Endothelial cell of umbilical vein (primary cell): ENCODE measurements around the gene DLGAP5. TPM values are rescaled to one million over a fixed set of nuclear protein-coding genes. Genes with fewer than 3 reads are reported as not detected.

Source experiments
- BruUV-seq: library from RNA; stranded (reverse); fragments of 400-500 nt; replicated peaks from 2 replicates; lab custom pipeline; 2021; lab: Mats Ljungman, UMichigan
- CTCF ChIA-PET: fragments of 300-600, 350-600 bp; sonication (Branson Sonifier 250); formaldehyde crosslinking; loops from one replicate; lab custom pipeline; 2021; ENCODE audit warnings: antibody characterized with exemption, inconsistent platforms; lab: Charles Lee
- POLR2A ChIA-PET: fragments of 300-600, 350-600 bp; sonication (Branson Sonifier 250); formaldehyde crosslinking; loops from one replicate; lab custom pipeline; 2021; ENCODE audit warnings: antibody characterized with exemption, inconsistent platforms; lab: Charles Lee
- DNase-seq: peaks from one replicate; pipeline ENCODE4 v3.0.0-alpha.2; 2011; ENCODE audit warnings: low read depth, low spot score
- FAIRE-seq: peaks from 2 replicates; lab custom pipeline; 2011; peaks lifted over from hg19 to GRCh38; lab: Jason Lieb, UNC
- H2AFZ ChIP-seq: 2 replicates; pipeline ENCODE4 v1.6.0; 2012; ENCODE audit warnings: low read depth, low read length, control low read depth, inconsistent platforms
- H3K27ac ChIP-seq: 2 replicates; pipeline ENCODE4 v1.5.1; 2011; ENCODE audit warnings: low read depth, mild to moderate bottlenecking, control low read depth, low read length, moderate library complexity; ENCODE audit not compliant: insufficient read depth
- H3K27me3 ChIP-seq, 2 experiments: 2 replicates each; pipeline versions ENCODE4 v1.6.0 to v1.6.1; 2011; ENCODE audit warnings: low read length in 2 of 2, mixed read lengths in 1 of 2; ENCODE audit not compliant: control insufficient read depth in 2 of 2, insufficient read depth in 2 of 2
- H3K36me3 ChIP-seq, 2 experiments: 2 replicates in 1 of 2; 3 replicates in 1 of 2; pipeline ENCODE4 v1.5.1; 2011; ENCODE audit warnings: low read length in 2 of 2, mild to moderate bottlenecking in 1 of 2, moderate library complexity in 1 of 2; ENCODE audit not compliant: control insufficient read depth in 2 of 2, insufficient read depth in 2 of 2; ENCODE audit errors: extremely low read depth in 1 of 2
- H3K4me1 ChIP-seq: 3 replicates; pipeline ENCODE4 v1.5.1; 2011; ENCODE audit warnings: mild to moderate bottlenecking, low read length; ENCODE audit not compliant: control insufficient read depth, insufficient read depth; ENCODE audit errors: extremely low read depth
- H3K4me2 ChIP-seq: 2 replicates; pipeline ENCODE4 v1.6.1; 2011; ENCODE audit warnings: low read length, control low read depth, mixed read lengths; ENCODE audit not compliant: insufficient read depth
- H3K4me3 ChIP-seq, 3 experiments: fragments of 200-600 bp in 1 of 3; sonication (generic), shearing (Covaris generic) in 1 of 3; replicated peaks in 1 of 3; 2 replicates each; pipeline ENCODE4 v1.5.1; 2011 to 2016; ENCODE audit warnings: control low read depth in 3 of 3, low read length in 3 of 3, mild to moderate bottlenecking in 2 of 3, inconsistent platforms in 1 of 3, low read depth in 1 of 3, moderate library complexity in 1 of 3; ENCODE audit not compliant: insufficient read depth in 1 of 3
- H3K79me2 ChIP-seq: 2 replicates; pipeline ENCODE4 v1.6.0; 2012; ENCODE audit warnings: low read length, inconsistent platforms; ENCODE audit not compliant: control insufficient read depth, insufficient read depth
- H3K9ac ChIP-seq: replicated peaks from 2 replicates; pipeline ENCODE3; 2011; ENCODE audit warnings: low read length, control low read depth; ENCODE audit not compliant: insufficient read depth; ENCODE audit errors: extremely low read depth
- H3K9me1 ChIP-seq: replicated peaks from 3 replicates; pipeline ENCODE4 v1.6.0; 2011; ENCODE audit warnings: mild to moderate bottlenecking, low read length; ENCODE audit not compliant: control insufficient read depth, insufficient read depth; ENCODE audit errors: extremely low read depth
- H3K9me3 ChIP-seq: replicated peaks from 2 replicates; pipeline ENCODE4 v1.5.1; 2012; ENCODE audit warnings: low read length, inconsistent platforms; ENCODE audit not compliant: control insufficient read depth, insufficient read depth
- H4K20me1 ChIP-seq: replicated peaks from 2 replicates; pipeline ENCODE3; 2011; ENCODE audit warnings: mild to moderate bottlenecking, low read length; ENCODE audit not compliant: control insufficient read depth, insufficient read depth; ENCODE audit errors: extremely low read depth
- EZH2 ChIP-seq: IDR thresholded peaks from 2 replicates; pipeline ENCODE4 v1.6.1; 2012; ENCODE audit warnings: borderline replicate concordance, low read depth, mild to moderate bottlenecking, moderate library complexity, low read length, inconsistent platforms; ENCODE audit not compliant: severe bottlenecking
- GATA2 ChIP-seq: IDR thresholded peaks from 2 replicates; pipeline ENCODE4 v1.7.0; 2011; ENCODE audit warnings: low read depth, mild to moderate bottlenecking, moderate library complexity, mixed read lengths, low read length; ENCODE audit not compliant: insufficient read length, insufficient read depth
- JUN ChIP-seq: IDR thresholded peaks from 2 replicates; pipeline ENCODE4 v1.6.1; 2011; ENCODE audit warnings: borderline replicate concordance, low read depth; ENCODE audit not compliant: insufficient read length, insufficient read depth
- POLR2AphosphoS5 ChIP-seq: IDR thresholded peaks from 2 replicates; pipeline ENCODE4 v1.6.1; 2012; ENCODE audit warnings: low read depth, mild to moderate bottlenecking, control low read depth, low read length, moderate library complexity; ENCODE audit not compliant: insufficient read depth
- dilution Hi-C: fragments of 300-500 bp; cut with MboI; formaldehyde crosslinking; loops from one replicate; pipeline ENCODE4 v1.15.0; 2019; ENCODE audit warnings: low sequenced_read_pairs; ENCODE audit not compliant: extremely low pct_ligation_motif_present
- intact Hi-C: fragments of 100-400 bp; cut with micrococcal nuclease; formaldehyde crosslinking; loops from one replicate; pipeline ENCODE4 v1.10.0; 2022
- polyA plus RNA-seq, 4 experiments: library from polyadenylated mRNA; depleted of rRNA in 3 of 4; stranded (reverse) in 3 of 4; unstranded in 1 of 4; fragments of >200 nt; gene quantifications; 2 replicates each; pipeline versions ENCODE4 v1.2.1 to v1.2.3, GENCODE V29; 2011 to 2012; ENCODE audit warnings: missing spikeins in 1 of 4
- total RNA-seq: library from RNA; stranded (reverse); gene quantifications from 2 replicates; pipeline ENCODE4 v1.2.3, GENCODE V29; 2021
- TF ChIP-seq, protein P1 (sequence below), 2 donors: IDR thresholded peaks; 1 replicate in 1 of 2; 2 replicates in 1 of 2; pipeline ENCODE4 v1.5.1; 2011; ENCODE audit warnings: low read length in 2 of 2, mild to moderate bottlenecking in 2 of 2, moderate library complexity in 2 of 2, control low read depth in 1 of 2, inconsistent platforms in 1 of 2, low read depth in 1 of 2; ENCODE audit not compliant: insufficient read depth in 1 of 2; ENCODE audit errors: extremely low read depth in 1 of 2
- TF ChIP-seq, protein P2 (sequence below): IDR thresholded peaks from 2 replicates; pipeline ENCODE4 v1.6.1; 2011; ENCODE audit not compliant: insufficient read depth, insufficient read length

DLGAP5 gene
- total and polyA plus RNA-seq, 2 donors (not counting 3 experiments of a cell fraction or from before 2014, with no cell fraction given): 8.3 to 83.2 TPM

DNA sequence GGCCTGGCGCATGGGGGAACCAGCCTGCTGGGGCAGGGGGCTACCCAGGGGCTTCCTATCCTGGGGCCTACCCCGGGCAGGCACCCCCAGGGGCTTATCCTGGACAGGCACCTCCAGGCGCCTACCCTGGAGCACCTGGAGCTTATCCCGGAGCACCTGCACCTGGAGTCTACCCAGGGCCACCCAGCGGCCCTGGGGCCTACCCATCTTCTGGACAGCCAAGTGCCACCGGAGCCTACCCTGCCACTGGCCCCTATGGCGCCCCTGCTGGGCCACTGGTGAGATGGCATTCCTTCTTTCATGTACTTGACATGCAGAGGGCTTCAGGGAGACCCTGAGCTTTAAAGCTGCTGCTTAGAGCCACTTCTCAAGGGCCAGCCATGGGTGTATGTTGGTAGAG, 53.3 kb downstream of the DLGAP5 start:
- BruUV-seq: no TSS peak
- no peak for DNase-seq
- Histone ChIP-seq H3K27me3 (no peaks in the 10 kb centered on the region), H3K27ac (no peak overlapping the region), H3K9ac (no peak overlapping the region), H3K4me2 (peak overlapping the region; percentile 26), H2AFZ (no peak overlapping the region), H3K79me2 (peaks cover 2% of the 10 kb centered on the region), H3K36me3 (peaks cover 4 to 17% of the 10 kb centered on the region in 2 experiments), H3K9me1 (no peaks in the 10 kb centered on the region), H3K4me3 (no peak overlapping the region), H3K4me1 (peaks cover 13% of the 10 kb centered on the region), H4K20me1 (no peaks in the 10 kb centered on the region), H3K9me3 (no peaks in the 10 kb centered on the region)
- ChIA-PET CTCF (interaction anchor here (1.1 to 3.8 kb wide), 8 partner anchors 14 to 66 kb away, joined by 3 to 34 read pairs (median 5); no protein-coding TSS in a partner anchor), POLR2A (interaction anchor here (0.7 to 0.9 kb wide), 3 partner anchors 9 to 30 kb away, joined by 3 read pairs; partner anchors contain the start of gene LGALS3)
- TF ChIP-seq EZH2 (no peak), POLR2AphosphoS5 (no peak), GATA2 (no peak), JUN (no peak)
- TF ChIP-seq, protein P1, sequence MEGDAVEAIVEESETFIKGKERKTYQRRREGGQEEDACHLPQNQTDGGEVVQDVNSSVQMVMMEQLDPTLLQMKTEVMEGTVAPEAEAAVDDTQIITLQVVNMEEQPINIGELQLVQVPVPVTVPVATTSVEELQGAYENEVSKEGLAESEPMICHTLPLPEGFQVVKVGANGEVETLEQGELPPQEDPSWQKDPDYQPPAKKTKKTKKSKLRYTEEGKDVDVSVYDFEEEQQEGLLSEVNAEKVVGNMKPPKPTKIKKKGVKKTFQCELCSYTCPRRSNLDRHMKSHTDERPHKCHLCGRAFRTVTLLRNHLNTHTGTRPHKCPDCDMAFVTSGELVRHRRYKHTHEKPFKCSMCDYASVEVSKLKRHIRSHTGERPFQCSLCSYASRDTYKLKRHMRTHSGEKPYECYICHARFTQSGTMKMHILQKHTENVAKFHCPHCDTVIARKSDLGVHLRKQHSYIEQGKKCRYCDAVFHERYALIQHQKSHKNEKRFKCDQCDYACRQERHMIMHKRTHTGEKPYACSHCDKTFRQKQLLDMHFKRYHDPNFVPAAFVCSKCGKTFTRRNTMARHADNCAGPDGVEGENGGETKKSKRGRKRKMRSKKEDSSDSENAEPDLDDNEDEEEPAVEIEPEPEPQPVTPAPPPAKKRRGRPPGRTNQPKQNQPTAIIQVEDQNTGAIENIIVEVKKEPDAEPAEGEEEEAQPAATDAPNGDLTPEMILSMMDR (IDR thresholded peaks at IDR 0.05; ENCODE audit: extremely low read depth in 1 of 2, insufficient read depth in 1 of 2, low read depth in 1 of 2, low read length in 2 of 2): peak; percentile 27 to 35
- TF ChIP-seq, protein P2, sequence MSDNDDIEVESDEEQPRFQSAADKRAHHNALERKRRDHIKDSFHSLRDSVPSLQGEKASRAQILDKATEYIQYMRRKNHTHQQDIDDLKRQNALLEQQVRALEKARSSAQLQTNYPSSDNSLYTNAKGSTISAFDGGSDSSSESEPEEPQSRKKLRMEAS: no peak
- no peak for FAIRE-seq
- dilution Hi-C loops: no loop called here
- intact Hi-C loops: no loop called here
